ENCODE measurements around the gene IGSF21. TPM values are rescaled to one million over a fixed set of nuclear protein-coding genes. Genes with fewer than 3 reads are reported as not detected.
"Not testable (repeated sequence)": the region's sequence is repeated elsewhere in the genome, so short reads cannot be mapped to it uniquely, and the experiment has no call there.

The IGSF21 gene
- total RNA-seq, 4 donors from 2014 or later = 0.68 to 3.5 (median 1.3) TPM

- no peaks in the 10 kb centered on the region for H3K4me1 ChIP-seq
- WGBS = 24% methylated on average over 1 of the region's 1 CpG
Measured at GRCh38 chr1:18358600-18358999, 251.0 kb downstream of the IGSF21 start.

GRCh38 chr1:18360251-18360650 is 252.7 kb downstream of the IGSF21 start:
- H3K27ac ChIP-seq = no peak overlapping the region
- no peaks in the 10 kb centered on the region for H3K4me1 ChIP-seq
- peaks cover 57% of the 10 kb centered on the region for H3K27me3 ChIP-seq
- WGBS = 74% methylated on average over 7 of the region's 7 CpGs
- no peaks in the 10 kb centered on the region for H3K36me3 ChIP-seq
- no peaks in the 10 kb centered on the region for H3K9me3 ChIP-seq
- TF ChIP-seq CTCF (IDR thresholded peaks at IDR 0.05) = no peak
- TF ChIP-seq EP300 (IDR thresholded peaks at IDR 0.05) = no peak
- TF ChIP-seq POLR2A (IDR thresholded peaks at IDR 0.05) = no peak
- TF ChIP-seq POLR2AphosphoS5 (IDR thresholded peaks at IDR 0.05) = no peak
- H3K4me3 ChIP-seq = no peak overlapping the region
- no peak for DNase-seq (ENCODE audit: low spot score in 2 of 2)

More at GRCh38 chr1:18358600-18358999, 251.0 kb downstream of the IGSF21 start:
- H3K27me3 ChIP-seq = peaks cover 60% of the 10 kb centered on the region
- no peak for DNase-seq (ENCODE audit: low spot score in 2 of 2)
- no peak for TF ChIP-seq EP300 (IDR thresholded peaks at IDR 0.05)
- TF ChIP-seq POLR2AphosphoS5 (IDR thresholded peaks at IDR 0.05) = no peak
- H3K36me3 ChIP-seq = no peaks in the 10 kb centered on the region
- no peak overlapping the region for H3K27ac ChIP-seq
- H3K4me3 ChIP-seq = no peak overlapping the region
- no peaks in the 10 kb centered on the region for H3K9me3 ChIP-seq

DNA sequence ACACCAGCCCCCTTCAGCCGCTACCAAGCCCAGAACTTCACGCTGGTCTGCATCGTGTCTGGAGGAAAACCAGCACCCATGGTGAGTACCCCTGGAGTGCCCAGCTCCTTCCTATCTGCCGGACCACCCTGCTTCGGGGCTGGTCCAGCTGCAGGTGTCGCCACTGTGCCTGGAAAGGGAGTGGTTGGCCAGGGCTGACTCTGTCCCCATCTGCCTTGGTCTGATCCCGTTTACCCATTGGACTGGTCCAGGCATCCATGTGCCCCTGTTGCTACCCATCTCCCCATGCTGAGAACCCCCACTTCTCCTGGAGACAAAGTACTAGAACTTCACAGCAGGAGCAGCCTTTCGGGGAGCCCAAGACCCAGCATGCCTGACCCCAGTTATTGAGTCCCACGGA is 254.6 kb downstream of the IGSF21 start:
- 91% methylated on average over 4 of the region's 9 CpGs for WGBS
- Histone ChIP-seq H3K9me3 (no peaks in the 10 kb centered on the region), H3K4me3 (no peak overlapping the region), H3K36me3 (no peaks in the 10 kb centered on the region), H3K27ac (no peak overlapping the region), H3K4me1 (no peaks in the 10 kb centered on the region), H3K27me3 (peaks cover 62% of the 10 kb centered on the region)
- no peak for DNase-seq (ENCODE audit: low spot score in 2 of 2)
- TF ChIP-seq POLR2A (IDR thresholded peaks at IDR 0.05) (no peak), EP300 (IDR thresholded peaks at IDR 0.05) (no peak), CTCF (IDR thresholded peaks at IDR 0.05) (no peak), POLR2AphosphoS5 (IDR thresholded peaks at IDR 0.05) (no peak)

GRCh38 chr1:18363436-18363835 is 255.8 kb downstream of the IGSF21 start:
- DNase-seq (ENCODE audit: low spot score in 2 of 2) = no peak
- no peak overlapping the region for H3K27ac ChIP-seq
- no peak overlapping the region for H3K4me3 ChIP-seq
- 75% methylated on average over 3 of the region's 3 CpGs for WGBS
- H3K36me3 ChIP-seq = no peaks in the 10 kb centered on the region
- H3K4me1 ChIP-seq = no peaks in the 10 kb centered on the region
- H3K27me3 ChIP-seq = peaks cover 52% of the 10 kb centered on the region
- no peaks in the 10 kb centered on the region for H3K9me3 ChIP-seq
- no peak for TF ChIP-seq POLR2A (IDR thresholded peaks at IDR 0.05)
- no peak for TF ChIP-seq CTCF (IDR thresholded peaks at IDR 0.05)
- TF ChIP-seq POLR2AphosphoS5 (IDR thresholded peaks at IDR 0.05) = no peak
- TF ChIP-seq EP300 (IDR thresholded peaks at IDR 0.05) = no peak

DNA sequence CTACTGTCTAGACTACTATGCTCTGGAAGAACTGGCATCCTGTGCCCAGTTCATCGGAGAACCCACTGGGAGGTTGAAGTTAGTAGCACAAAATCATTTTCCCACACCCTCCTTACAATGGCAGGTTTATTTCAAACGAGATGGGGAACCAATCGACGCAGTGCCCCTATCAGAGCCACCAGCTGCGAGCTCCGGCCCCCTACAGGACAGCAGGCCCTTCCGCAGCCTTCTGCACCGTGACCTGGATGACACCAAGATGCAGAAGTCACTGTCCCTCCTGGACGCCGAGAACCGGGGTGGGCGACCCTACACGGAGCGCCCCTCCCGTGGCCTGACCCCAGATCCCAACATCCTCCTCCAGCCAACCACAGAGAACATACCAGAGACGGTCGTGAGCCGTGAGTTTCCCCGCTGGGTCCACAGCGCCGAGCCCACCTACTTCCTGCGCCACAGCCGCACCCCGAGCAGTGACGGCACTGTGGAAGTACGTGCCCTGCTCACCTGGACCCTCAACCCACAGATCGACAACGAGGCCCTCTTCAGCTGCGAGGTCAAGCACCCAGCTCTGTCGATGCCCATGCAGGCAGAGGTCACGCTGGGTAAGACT is 257.6 kb downstream of the IGSF21 start:
- H3K27ac ChIP-seq = no peak overlapping the region
- H3K36me3 ChIP-seq = no peaks in the 10 kb centered on the region
- H3K9me3 ChIP-seq = no peaks in the 10 kb centered on the region
- 82% methylated on average over 25 of the region's 31 CpGs for WGBS
- no peak for TF ChIP-seq POLR2AphosphoS5 (IDR thresholded peaks at IDR 0.05)
- no peak for TF ChIP-seq CTCF (IDR thresholded peaks at IDR 0.05)
- no peak for TF ChIP-seq POLR2A (IDR thresholded peaks at IDR 0.05)
- TF ChIP-seq EP300 (IDR thresholded peaks at IDR 0.05) = no peak
- no peak overlapping the region for H3K4me3 ChIP-seq
- H3K4me1 ChIP-seq = no peaks in the 10 kb centered on the region
- no peak for DNase-seq (ENCODE audit: low spot score in 2 of 2)
- peaks cover 56% of the 10 kb centered on the region for H3K27me3 ChIP-seq

DNA sequence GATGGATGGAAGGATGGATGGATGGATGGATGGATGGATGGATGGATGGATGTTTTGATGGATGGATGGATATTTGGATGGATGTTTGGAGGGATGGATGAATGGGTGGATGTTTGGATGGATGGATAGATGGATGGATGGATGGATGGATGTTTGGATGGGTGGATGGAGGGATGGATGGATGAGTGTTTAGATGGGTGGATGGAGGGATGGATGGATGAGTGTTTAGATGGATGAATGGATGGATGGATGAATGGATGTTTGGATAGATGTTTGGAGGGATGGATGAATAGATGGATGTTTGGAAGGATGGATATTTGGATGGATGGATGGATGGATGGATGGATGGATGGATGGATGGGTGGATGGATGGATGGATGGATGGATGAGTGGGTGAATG is 264.9 kb downstream of the IGSF21 start:
- H3K4me3 ChIP-seq; H3K36me3 ChIP-seq; H3K9me3 ChIP-seq; DNase-seq (ENCODE audit: low spot score in 2 of 2); H3K27ac ChIP-seq; H3K4me1 ChIP-seq: not testable (repeated sequence)
- H3K27me3 ChIP-seq = peaks cover 33% of the 10 kb centered on the region

Measured in suprapubic skin (tissue), 4 donors.